PC-9 (cell line): Measurements from ENCODE around the gene HBB.

Source experiments
- CTCF ChIP-seq: fragments of 200-600 bp; sonication (generic); conservative IDR thresholded peaks from 2 replicates; pipeline ENCODE4 v1.6.1; 2017; ENCODE audit warnings: mixed run types, antibody characterized with exemption, mild to moderate bottlenecking, moderate library complexity
- EZH2 ChIP-seq: fragments of 200-600 bp; sonication (generic); IDR thresholded peaks from 2 replicates; pipeline ENCODE4 v1.8.0; 2017; ENCODE audit warnings: antibody characterized with exemption, low read depth

- TF ChIP-seq CTCF (no peak), EZH2 (no peak)
These were observed 5.3 kb upstream of the HBB start for GRCh38 chr11:5232176-5232575.
